ENCODE results near the gene CARD10.

DNA sequence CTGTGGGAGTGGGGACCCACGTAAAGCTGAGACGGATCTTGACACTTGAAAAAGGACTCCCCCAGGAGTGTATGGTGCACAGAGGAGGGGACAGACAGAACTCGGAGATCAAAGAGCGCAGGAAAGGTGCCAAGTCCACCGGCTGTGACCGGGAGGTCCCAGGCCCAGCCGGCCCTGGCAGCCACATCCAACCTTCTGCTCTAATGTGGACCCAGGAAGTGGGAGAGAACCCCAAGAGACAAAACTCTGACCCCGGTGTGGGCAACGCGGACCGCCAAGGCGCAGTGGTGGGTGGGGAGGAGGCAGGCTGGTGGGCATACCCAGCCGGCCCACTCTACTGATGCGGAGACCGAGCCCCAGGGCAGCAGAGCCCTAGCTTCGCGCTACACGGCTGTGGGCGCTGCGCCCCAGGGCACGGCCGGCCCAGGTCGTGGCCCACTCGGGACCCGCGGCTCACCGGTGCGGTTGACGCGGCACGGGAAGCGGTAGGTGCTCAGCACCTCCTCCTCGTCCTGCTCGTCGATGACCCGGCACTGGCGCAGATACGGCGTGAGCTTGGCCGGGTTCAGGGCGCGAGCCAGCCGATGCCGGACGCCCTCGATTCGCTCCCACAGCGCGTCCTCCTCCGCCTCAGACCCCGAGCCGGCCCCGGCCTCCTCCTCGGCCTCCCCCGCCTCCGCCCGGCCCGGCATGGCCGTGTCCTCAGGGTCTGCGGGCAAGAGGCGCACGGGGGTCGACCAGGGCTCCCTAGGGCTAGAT lies 527 bp downstream of the CARD10 start:
- TF ChIP-seq ZNF274 (IDR thresholded peaks at IDR 0.05; ENCODE audit: low read depth, low read length) = no peak
- no peak for TF ChIP-seq YY1 (IDR thresholded peaks at IDR 0.05; ENCODE audit: insufficient read depth, insufficient read length)
- no peak for TF ChIP-seq SUZ12 (IDR thresholded peaks at IDR 0.05; ENCODE audit: extremely low read depth, insufficient read depth, insufficient read length)
